ENCODE measurements around the gene SMYD3.
"Not testable (repeated sequence)": the region's sequence is repeated elsewhere in the genome, so short reads cannot be mapped to it uniquely, and the experiment has no call there.

The SMYD3 gene

DNA sequence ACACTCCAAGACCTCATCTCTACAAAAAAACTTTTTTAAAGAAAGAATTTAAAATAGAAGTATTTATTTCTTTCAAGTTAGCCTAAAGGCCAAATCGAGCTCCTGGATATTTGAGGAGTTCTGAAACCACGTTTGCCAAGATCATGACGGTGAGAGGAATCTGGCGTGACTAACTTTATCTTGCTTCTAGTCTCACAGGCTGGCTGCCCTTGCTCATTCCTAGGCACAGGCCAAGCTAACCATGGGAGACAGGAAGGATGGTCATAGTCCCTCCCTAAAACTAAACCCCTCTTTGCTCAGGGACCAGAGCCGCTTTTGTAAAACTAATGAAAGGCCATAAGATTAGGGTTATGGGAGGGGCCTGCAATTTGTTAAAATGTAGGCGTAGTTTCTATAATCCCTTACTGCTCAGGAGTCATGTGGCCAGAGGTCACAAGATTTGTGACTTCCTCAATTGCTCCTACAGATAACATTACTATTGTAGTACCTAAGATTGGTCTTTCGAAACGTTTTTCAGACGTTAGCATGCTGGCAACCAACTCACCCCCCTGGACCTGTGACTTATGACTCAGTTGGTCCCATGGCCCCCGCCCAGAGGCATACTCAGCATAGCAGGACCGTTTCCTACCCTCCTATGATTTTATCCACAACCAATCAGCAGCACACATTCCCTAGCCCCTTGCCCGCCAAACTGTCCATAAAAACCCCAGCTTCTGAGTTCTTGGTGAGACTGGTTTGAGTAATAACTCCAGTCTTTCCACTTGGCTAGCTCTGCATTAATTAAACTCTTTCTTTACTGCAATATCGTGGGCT is 425.0 kb downstream of the SMYD3 start:
- no peak for DNase-seq

- no peak for DNase-seq
These were observed 425.9 kb downstream of the SMYD3 start for GRCh38 chr1:246081138-246081702.

DNA sequence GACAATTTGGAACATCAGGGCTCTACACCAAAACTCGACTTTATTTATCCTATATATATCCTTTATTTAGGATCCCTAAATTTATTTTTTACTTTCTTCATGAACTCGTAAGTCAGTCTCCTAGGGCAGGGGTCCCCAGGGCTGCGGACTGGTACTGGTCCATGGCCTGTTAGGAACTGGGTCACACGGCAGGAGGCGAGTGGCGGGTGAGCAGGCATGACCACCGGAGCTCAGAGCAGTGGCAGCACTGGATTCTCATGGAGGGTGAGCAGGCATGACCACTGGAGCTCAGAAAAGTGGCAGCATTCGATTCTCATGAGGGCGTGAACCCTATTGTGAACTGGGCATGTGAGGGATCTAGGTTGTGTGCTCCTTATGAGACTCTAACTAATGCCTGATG is 427.0 kb downstream of the SMYD3 start:
- no peak for DNase-seq

DNA sequence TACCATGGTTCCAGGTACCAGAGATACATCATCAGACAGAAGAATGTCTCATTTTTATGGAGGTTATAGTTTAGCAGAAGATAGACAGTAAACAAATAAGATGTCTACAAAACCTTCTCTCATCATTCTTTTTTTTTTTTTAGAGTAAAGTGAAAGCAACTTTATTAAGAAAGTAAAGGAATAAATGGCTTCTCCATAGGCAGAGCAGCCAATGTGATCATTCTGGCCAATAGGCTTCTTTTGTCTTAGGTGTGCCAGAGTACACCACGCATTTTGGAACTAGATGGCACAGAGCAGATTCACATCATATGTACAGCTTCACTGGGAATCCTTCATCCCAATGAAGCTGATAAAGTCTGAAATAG is 428.2 kb downstream of the SMYD3 start:
- no peak for DNase-seq

GRCh38 chr1:246078126-246078887 is 428.8 kb downstream of the SMYD3 start:
- no peak for DNase-seq

DNA sequence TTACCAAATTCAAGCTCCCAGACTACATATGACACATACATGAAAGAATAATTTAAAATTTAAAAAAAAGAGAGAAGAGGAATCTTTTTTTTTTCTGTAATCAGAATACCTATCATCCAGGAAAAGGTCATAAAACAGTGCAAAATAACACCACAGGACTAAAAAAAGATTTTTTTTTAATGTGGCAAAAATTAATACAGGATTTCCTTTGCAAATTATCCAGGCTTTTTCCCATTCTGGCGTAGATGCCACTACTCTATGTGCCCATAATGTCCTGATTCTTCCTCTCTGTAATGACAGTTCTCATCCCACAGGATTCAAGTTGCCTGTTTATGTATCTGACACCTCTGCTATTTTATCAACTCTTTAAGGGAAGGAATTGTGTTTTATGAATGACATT is 429.6 kb downstream of the SMYD3 start:
- DNase-seq, result no peak

DNA sequence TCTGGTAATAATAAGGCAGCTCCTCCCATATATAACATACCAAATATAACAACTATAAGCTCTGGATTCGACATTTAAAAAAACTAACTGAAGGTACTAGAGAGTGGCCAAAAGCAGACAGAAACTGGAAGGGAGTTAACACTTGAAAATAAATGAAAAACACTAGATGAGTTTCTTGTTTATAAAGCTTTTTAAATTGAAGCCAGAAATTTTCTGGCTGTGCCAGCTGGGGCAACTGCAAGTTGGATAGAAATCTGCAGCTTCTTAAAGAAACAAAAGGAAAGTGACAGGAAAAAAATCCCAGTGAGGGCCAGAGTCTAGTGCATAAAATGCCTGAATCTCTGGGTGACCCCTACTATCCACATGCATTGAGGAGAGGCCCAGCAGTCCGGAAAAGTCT is 432.7 kb downstream of the SMYD3 start:
- no peak for DNase-seq

GRCh38 chr1:246072456-246072955 is 434.6 kb downstream of the SMYD3 start:
- DNase-seq, result no peak

DNA sequence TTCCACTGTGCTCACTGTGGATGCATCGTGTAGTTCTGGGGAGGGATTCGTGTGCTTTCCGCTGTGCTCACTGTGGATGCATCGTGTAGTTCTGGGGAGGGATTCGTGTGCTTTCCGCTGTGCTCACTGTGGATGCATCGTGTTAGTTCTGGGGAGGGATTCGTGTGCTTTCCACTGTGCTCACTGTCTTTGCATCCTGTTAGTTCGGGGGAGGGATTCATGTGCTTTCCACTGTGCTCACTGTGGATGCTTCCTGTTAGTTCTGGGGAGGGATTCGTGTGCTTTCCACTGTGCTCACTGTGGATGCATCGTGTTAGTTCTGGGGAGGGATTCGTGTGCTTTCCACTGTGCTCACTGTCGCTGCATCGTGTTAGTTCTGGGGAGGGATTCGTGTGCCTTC is 435.1 kb downstream of the SMYD3 start:
- DNase-seq, result not testable (repeated sequence)

- not testable (repeated sequence) for DNase-seq
These were observed 435.5 kb downstream of the SMYD3 start for GRCh38 chr1:246071561-246071960.

GRCh38 chr1:246069581-246069980 is 437.5 kb downstream of the SMYD3 start:
- DNase-seq, result no peak

GRCh38 chr1:246068619-246069509 is 438.2 kb downstream of the SMYD3 start:
- DNase-seq, result no peak

GRCh38 chr1:246068217-246068512 is 438.9 kb downstream of the SMYD3 start:
- DNase-seq, result no peak

- no peak for DNase-seq
These were observed 439.5 kb downstream of the SMYD3 start for GRCh38 chr1:246067432-246068216.

DNA sequence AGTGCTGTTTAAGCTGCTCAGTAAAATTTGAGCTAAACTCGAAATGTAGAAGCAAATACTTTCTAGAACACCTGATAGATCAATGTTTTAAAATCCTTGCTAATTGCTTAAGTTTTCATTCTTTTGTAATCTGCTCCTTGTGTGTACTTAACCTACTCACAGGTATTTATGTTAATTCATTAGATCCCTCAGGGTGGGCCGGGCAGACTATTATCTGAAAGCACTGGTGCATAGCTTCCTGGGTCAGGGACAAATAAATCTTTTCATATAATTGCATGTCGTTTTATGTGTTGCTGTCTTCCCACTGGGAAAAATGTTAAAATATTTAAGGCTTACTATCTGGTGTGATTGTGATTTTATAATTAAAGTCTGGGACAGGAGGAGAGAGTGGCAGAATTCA is 440.5 kb downstream of the SMYD3 start:
- no peak for DNase-seq

- no peak for DNase-seq
These were observed 441.5 kb downstream of the SMYD3 start for GRCh38 chr1:246065592-246065991.

DNA sequence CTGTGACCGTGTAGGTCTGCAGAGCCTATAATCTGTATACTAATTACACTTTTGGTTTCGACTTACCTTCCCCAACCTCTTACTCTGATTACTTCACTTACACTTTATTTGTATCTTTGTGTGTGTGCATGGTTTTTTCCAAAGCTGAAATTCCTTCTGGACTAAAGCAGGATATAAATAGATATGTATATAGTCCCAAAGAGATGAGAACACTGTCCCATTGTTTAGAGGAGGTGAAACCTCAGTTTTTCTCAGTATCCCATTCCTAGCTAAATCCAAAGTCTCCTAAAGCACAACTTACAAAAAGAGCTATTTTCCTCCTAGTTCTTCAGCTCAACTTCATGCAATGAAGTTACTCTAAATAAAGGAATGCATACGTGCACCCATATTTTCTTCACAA is 442.2 kb downstream of the SMYD3 start:
- no peak for DNase-seq

DNA sequence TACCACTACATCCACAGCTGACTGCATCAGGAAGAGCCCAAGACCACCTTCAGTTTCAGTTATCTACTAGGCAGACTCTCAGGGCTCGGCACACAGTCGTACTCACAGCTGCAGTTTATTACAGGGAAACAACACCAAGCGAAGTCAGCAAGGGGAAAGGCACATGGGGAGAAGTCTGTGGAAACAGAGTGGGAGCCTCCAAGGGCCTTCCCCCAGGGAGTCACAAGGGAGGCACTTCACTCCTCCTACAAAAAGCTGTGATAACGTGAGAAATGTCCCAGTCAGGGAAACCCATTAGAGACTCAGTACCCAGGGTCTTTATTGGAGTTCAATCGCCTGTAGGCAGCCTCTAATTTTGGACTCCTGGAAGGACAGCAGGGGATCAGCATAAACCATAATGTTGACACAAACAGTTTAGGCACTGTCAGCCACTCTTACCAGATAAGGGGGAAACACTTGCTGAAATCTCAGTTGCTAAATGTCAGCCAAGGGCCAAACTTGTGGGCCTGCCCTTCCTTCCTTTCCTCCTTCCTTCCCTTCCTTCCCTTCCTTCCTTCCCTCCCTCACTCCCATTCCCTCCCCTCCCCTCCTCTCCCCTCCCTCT is 444.0 kb downstream of the SMYD3 start:
- no peak for DNase-seq

DNA sequence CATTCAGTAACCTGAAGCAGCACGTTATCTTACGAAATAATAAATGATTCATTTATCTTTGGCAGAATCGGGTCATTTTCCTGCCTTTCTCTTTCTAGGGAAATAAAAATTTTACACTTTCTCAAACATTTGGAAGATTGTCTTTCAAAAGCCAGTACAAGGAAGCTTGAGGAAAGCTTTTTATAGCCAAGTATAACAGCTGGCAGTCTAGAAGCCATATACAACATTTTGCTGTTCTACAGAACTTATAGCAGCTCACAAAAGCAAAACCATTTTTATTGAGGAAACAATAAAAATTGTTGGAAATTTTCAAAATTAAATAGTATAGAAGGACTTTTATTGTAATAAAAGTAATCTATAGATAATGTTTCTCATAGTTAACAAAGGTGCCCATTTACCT is 448.6 kb downstream of the SMYD3 start:
- no peak for DNase-seq

DNA sequence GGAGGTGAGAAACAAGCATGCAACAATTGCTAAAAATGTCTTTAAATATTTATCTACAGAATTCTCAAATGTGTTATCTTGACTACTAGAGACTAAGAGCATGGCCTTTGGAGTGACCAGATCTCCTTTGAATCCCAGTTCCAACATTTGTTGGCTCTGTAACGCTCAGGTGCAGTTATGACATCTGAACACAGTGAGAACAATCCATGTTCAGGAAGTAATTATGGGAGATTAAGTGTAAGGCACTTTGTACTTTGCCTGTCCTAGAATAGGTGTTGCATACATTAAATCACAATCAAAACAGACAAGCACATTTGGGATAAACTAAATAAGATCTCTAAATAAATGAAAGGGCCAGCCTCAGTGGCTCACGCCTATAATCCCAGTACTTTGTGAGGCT is 454.5 kb downstream of the SMYD3 start:
- no peak for DNase-seq

- DNase-seq, result no peak
These were observed 455.1 kb downstream of the SMYD3 start for GRCh38 chr1:246051909-246052518.

All from NCI-H2171 (cell line).